Measurements from ENCODE around the gene OLFM3. TPM values are rescaled to one million over a fixed set of nuclear protein-coding genes. Genes with fewer than 3 reads are reported as not detected.

Gene OLFM3
- total RNA-seq (2014; rRNA removed; shearing (Covaris generic)): not detected in 2 replicates

DNA sequence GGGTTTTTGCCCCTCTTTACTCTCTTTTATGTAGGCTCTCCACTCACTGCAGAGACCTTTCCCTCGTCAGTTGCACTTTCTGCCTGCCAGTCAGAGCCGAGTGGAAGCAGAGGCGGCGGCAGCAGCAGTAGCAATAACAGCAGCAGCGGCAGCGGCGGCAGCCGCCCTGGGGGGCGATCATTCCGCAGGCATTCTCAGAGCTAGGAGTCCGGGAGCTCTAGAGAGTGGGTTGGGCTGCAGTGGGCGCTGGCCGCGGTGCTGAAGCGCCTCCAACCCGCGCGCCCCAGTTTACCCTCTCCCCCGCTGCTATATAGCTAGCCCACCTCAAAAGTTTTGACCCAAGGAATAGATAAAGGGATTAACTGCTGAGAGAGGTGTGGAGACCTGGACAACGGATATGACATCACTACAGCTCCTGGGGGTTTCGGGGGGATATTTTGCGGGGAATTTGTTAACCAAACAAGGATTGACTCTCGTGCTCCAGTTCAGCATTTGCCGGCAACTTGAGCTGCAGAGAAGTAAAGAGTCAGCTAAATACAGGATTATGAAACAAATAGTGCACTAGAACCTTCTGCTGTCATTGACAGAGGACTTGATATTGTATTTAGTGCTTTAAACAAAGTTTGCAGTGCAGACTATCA, at the start of gene OLFM3:
TSS of gene OLFM3 (minus strand) at position 102 of the 641 bp plus-strand sequence.
- no peak for DNase-seq (ENCODE audit: low read depth)

DNA sequence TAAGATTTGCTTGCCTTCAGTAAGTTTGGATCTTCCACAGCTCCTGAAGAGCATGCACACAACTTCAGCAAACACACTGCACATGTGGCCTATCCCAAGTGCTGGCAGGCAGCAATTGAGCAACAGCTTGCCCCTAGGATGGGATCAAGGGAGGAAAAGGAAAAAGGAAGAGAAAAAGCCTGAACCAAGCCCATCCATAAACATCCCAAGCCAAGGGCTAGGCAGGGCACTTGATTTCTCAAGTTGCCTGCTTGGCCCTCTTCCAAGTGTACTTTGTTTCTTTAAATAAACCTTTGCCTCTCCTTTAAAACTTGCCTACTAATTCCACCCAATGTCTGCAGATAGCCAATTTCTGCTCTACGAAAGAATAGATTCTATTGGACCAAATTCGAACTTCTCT, 49.0 kb upstream of the OLFM3 start:
- DNase-seq (ENCODE audit: low read depth): no peak

- no peak for DNase-seq (ENCODE audit: low read depth)
Observed at GRCh38 chr1:102032534-102032933, 35.8 kb upstream of the OLFM3 start.

DNA sequence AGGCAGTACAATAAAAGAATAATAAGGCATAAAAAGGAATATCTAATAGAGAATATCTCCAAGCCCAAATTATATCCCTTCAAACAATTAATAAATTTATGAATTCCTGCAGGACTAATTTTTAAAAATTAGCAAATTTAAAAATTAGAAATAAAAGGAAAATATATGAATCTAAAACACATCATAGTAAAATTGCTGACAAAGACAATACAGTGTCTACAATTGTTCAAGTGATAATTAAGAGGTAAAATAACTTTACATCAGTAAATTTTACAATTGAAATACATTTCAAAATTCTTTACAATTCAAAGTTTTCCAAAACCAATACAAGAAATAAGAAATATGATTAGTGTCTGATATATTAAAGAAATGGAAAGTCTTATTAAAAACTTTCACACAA, 22.8 kb upstream of the OLFM3 start:
- DNase-seq (ENCODE audit: low read depth): no peak

DNA sequence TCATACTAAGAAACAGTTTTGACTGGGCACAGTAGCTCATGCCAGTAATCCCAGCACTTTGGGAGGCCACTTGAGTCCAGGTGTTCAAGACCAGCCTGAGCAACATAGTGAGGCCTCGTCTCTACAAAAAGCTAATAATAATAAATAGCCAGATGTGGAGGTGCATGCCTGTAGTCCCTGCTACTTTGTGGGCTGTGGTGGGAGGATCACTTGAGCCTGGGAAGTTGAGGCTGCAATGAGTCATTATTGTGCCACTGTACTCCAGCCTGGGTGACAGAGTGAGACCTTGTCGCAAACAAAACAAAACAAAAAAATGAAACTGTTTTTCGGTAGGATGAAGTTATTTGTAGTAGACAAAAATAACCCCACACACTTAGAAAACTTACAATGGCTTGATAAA, 19.0 kb upstream of the OLFM3 start:
- no peak for DNase-seq (ENCODE audit: low read depth)

DNA sequence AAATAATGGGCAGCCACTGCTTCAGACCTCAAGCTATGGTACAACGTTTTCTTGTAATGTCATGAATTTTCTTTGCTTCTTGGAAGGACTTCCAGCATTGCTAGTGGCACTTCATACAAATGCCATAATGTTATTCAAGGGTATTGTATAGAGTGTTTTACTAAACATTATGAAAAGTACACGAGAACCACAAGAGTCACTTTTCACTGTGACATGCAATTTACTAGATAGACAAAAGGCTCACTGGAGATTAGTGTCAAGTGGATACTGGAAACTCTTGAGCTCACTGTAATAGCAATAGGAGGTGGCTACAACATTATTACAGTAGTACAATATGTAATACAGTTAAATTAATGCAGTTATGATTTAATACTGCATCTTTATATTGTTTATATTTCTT, 5.3 kb upstream of the OLFM3 start:
- DNase-seq (ENCODE audit: low read depth): no peak

- DNase-seq (ENCODE audit: low read depth): no peak
Observed at GRCh38 chr1:101995984-101996745, 561 bp downstream of the OLFM3 start.

GRCh38 chr1:101993710-101994109, 3.0 kb downstream of the OLFM3 start:
- no peak for DNase-seq (ENCODE audit: low read depth)

- DNase-seq (ENCODE audit: low read depth): no peak
Observed at GRCh38 chr1:101992821-101993575, 3.7 kb downstream of the OLFM3 start.

GRCh38 chr1:101980974-101981373, 15.8 kb downstream of the OLFM3 start:
- no peak for DNase-seq (ENCODE audit: low read depth)

GRCh38 chr1:101977266-101977665, 19.5 kb downstream of the OLFM3 start:
- no peak for DNase-seq (ENCODE audit: low read depth)

DNA sequence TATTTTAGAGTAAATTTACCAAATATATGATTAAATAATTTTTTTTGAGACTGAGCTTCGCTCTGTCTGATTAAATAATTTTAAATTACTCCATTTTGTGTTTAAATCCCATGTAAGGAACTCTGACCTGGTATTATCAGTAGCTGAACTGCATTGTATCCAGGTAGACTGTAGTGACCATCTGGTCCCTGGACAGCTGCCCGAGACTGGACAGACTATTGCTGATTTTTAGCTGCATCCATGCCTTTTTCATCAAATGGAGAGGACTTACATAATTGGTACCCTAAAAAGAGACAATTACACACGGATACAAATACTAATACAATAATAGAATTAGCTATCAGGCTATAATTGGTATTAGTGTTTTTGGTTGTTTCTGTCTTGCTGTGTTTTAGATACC, 20.6 kb downstream of the OLFM3 start:
- DNase-seq (ENCODE audit: low read depth): no peak

GRCh38 chr1:101975371-101975770, 21.4 kb downstream of the OLFM3 start:
- DNase-seq (ENCODE audit: low read depth): no peak

DNA sequence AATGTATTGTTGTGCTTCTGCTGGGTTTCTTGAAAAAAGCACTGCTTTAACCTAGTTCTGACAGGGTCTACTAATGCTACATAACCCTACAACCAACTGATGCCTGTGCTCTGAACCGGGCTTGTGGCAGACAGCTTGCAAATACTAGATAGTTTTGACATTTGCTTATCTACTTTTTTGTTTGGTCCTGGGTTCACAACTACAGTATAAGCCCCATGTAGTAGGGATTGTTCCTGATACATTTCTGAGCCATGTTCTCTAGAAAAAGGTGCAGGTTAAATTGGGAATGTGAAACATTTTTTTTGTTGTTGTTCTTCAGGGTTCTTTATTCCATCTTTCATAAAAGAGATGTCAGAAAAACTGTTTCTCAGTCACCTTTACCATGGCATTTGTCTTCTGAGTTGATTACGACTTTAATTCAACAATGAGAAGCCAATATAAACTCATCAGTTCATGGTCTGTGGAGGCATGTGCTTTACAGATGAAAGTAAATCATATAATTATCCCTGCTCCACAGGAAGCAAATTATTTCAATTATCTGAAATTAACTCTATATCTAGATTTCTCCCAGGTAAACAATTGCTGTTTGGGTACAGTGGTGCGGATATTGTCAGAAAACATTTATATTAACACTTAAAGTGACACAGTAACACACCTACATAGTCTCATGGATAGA, 22.0 kb downstream of the OLFM3 start:
- no peak for DNase-seq (ENCODE audit: low read depth)

DNA sequence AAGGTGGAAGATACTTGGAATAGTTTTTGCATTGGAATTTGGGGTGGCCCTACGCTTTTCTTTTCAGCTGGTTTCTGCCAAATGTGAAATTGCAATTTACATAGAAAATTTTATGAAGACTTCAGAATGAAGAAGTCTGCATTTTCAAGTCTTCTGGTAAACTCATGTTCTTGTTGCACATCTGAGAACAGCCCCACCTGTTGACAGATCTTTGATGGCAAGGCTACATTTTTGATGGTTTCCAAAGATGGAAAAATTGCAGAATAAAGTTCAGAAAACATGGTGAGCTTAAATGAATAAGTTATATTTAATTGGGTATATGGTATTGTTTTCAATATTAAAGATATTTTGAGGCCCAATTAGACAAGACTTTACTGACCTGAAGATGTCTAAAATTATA, 25.4 kb downstream of the OLFM3 start:
- peak; percentile 5 for DNase-seq (ENCODE audit: low read depth)

DNA sequence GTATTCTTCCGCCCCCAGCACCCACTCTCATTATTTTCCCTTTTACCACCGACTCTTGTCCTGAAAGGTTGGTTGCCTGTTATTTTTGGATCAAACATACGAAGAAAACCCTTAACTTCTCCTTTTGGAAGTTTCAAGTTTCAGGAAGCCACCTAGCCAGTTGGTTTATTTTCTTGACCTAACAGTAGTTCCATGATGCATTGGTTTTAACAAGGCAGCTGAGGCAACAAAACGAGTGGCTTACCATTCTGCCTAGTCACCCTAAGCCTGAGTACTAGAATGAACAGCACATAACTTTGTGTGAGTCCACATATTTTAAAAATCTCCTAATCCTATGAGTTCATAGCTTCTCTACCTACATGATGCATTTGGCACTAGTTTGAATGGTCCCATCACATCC, 28.9 kb downstream of the OLFM3 start:
- DNase-seq (ENCODE audit: low read depth): no peak

DNA sequence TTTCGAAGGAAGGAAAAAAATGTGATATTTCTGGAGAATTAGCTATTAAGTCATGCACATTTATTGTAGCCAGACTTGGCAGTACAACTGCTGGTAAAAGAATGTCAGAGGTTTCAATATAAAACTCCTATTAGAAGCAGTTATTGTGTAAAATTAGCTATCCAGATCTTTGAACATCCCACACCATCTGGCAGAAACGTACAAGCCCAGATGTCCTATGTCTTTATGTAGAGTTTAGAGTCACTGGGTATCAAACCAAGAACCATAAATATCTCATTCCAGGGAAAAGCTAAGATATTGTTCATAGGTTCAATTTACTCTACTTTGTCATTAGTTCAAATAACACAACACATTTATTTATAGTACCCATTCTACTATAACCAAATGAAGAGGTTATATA, 31.4 kb downstream of the OLFM3 start:
- no peak for DNase-seq (ENCODE audit: low read depth)

- DNase-seq (ENCODE audit: low read depth): no peak
Observed at GRCh38 chr1:101964708-101965107, 32.0 kb downstream of the OLFM3 start.

- no peak for DNase-seq (ENCODE audit: low read depth)
Observed at GRCh38 chr1:101960142-101960541, 36.6 kb downstream of the OLFM3 start.

GRCh38 chr1:101959456-101959855, 37.3 kb downstream of the OLFM3 start:
- no peak for DNase-seq (ENCODE audit: low read depth)

- no peak for DNase-seq (ENCODE audit: low read depth)
Observed at GRCh38 chr1:101957771-101958170, 39.0 kb downstream of the OLFM3 start.

- no peak for DNase-seq (ENCODE audit: low read depth)
Observed at GRCh38 chr1:101953623-101954022, 43.1 kb downstream of the OLFM3 start.

All from M059J (cell line).